Liver (tissue), 2 donors: ENCODE results near the gene FFAR1.

Experiments used
- FOXA2 ChIP-seq: IDR thresholded peaks from 2 replicates; pipeline ENCODE4 v1.6.1; 2016; ENCODE audit warnings: antibody characterized with exemption
- TF ChIP-seq, protein P1 (sequence below): IDR thresholded peaks from 2 replicates; pipeline ENCODE4 v1.6.1; 2016; ENCODE audit warnings: antibody characterized with exemption
- donor health status: healthy.

DNA sequence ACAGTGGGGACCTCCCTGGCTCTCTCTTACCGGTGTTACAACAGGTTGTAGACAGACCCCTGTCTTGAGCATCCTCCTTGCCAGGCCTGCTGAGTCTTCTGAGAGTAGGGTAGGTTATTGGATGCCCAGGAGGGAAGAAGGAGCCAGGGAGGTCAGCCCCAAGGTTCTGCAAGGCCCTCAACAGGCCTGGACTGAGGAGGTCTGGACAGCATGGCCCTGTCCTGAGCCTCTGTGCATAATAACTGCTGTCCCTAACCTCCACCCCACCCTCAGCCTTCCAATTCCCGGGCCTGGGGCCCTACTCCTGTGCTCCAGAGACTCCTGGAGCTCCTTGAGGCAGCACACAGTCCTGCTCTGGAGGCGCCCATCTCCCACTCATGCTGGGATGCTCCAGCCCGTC is 18.4 kb upstream of the FFAR1 start:
- TF ChIP-seq, protein P1, sequence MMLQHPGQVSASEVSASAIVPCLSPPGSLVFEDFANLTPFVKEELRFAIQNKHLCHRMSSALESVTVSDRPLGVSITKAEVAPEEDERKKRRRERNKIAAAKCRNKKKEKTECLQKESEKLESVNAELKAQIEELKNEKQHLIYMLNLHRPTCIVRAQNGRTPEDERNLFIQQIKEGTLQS: no peak
- no peak for TF ChIP-seq FOXA2
